Keratinocyte (primary cell): ENCODE data around the gene ATP7B. TPM values are rescaled to one million over a fixed set of nuclear protein-coding genes. Genes with fewer than 3 reads are reported as not detected.

Experiments used
- DNase-seq: peaks from one replicate; pipeline ENCODE4 v3.0.0-alpha.2; 2011; ENCODE audit warnings: low read depth, missing footprints, low spot score
- FAIRE-seq: peaks from 2 replicates; lab custom pipeline; 2011; peaks lifted over from hg19 to GRCh38; lab: Jason Lieb, UNC
- H2AFZ ChIP-seq: 2 replicates; pipeline ENCODE4 v1.6.0; 2012; ENCODE audit warnings: low read length, control low read depth, inconsistent platforms; ENCODE audit not compliant: control insufficient read depth
- H3K27ac ChIP-seq: 2 replicates; pipeline ENCODE4 v1.5.1; 2011; ENCODE audit warnings: low read length; ENCODE audit not compliant: control insufficient read depth, insufficient read depth
- H3K27me3 ChIP-seq: 3 replicates; pipeline ENCODE4 v1.6.0; 2011; ENCODE audit warnings: low read length; ENCODE audit not compliant: control insufficient read depth, insufficient read depth; ENCODE audit errors: extremely low read depth
- H3K36me3 ChIP-seq, 2 experiments: 2 replicates in 1 of 2; 3 replicates in 1 of 2; pipeline ENCODE4 v1.5.1; 2011; ENCODE audit warnings: low read length in 2 of 2, mild to moderate bottlenecking in 1 of 2; ENCODE audit not compliant: control insufficient read depth in 2 of 2, insufficient read depth in 2 of 2; ENCODE audit errors: extremely low read depth in 1 of 2
- H3K4me1 ChIP-seq: 3 replicates; pipeline ENCODE4 v1.5.1; 2011; ENCODE audit warnings: low read length; ENCODE audit not compliant: control insufficient read depth, insufficient read depth; ENCODE audit errors: extremely low read depth
- H3K4me2 ChIP-seq: 3 replicates; pipeline ENCODE4 v1.6.0; 2011; ENCODE audit warnings: low read depth, low read length; ENCODE audit not compliant: control insufficient read depth, insufficient read depth; ENCODE audit errors: extremely low read depth
- H3K4me3 ChIP-seq, 3 experiments: fragments of 200-600 bp in 1 of 3; sonication (generic) in 1 of 3; 2 replicates in 2 of 3; 3 replicates in 1 of 3; pipeline ENCODE4 v1.5.1; 2011 to 2016; ENCODE audit warnings: low read length in 3 of 3, mild to moderate bottlenecking in 3 of 3, control low read depth in 2 of 3, inconsistent platforms in 1 of 3, low read depth in 1 of 3, mixed read lengths in 1 of 3, mixed run types in 1 of 3, moderate library complexity in 1 of 3; ENCODE audit not compliant: control insufficient read depth in 2 of 3, insufficient read depth in 2 of 3; ENCODE audit errors: extremely low read depth in 1 of 3
- H3K79me2 ChIP-seq: 2 replicates; pipeline ENCODE4 v1.6.0; 2012; ENCODE audit warnings: low read length; ENCODE audit not compliant: control insufficient read depth, insufficient read depth
- H3K9ac ChIP-seq: 3 replicates; pipeline ENCODE4 v1.6.0; 2011; ENCODE audit warnings: low read length; ENCODE audit not compliant: control insufficient read depth, insufficient read depth; ENCODE audit errors: extremely low read depth
- H3K9me1 ChIP-seq: 3 replicates; pipeline ENCODE4 v1.6.0; 2011; ENCODE audit warnings: low read length; ENCODE audit not compliant: control insufficient read depth, insufficient read depth; ENCODE audit errors: extremely low read depth
- H3K9me3 ChIP-seq: 2 replicates; pipeline ENCODE4 v1.5.1; 2012; ENCODE audit warnings: low read depth, low read length; ENCODE audit not compliant: control insufficient read depth
- H4K20me1 ChIP-seq: 3 replicates; pipeline ENCODE4 v1.6.0; 2011; ENCODE audit warnings: low read length; ENCODE audit not compliant: control insufficient read depth, insufficient read depth; ENCODE audit errors: extremely low read depth
- CTCF ChIP-seq, 3 experiments: IDR thresholded peaks in 1 of 3; conservative IDR thresholded peaks in 1 of 3; optimal IDR thresholded peaks in 1 of 3; 2 replicates in 2 of 3; 3 replicates in 1 of 3; pipeline versions ENCODE3 to v1.5.1; 2011; ENCODE audit warnings: low read length in 3 of 3, mild to moderate bottlenecking in 3 of 3, moderate library complexity in 2 of 3, control low read depth in 1 of 3, inconsistent platforms in 1 of 3; ENCODE audit not compliant: insufficient read depth in 2 of 3; ENCODE audit errors: extremely low read depth in 1 of 3
- EZH2 ChIP-seq: IDR thresholded peaks from one replicate; pipeline ENCODE4 v1.6.1; 2012; ENCODE audit warnings: inconsistent platforms, mild to moderate bottlenecking, low read length, moderate library complexity
- dilution Hi-C: fragments of 300-500 bp; cut with MboI; formaldehyde crosslinking; loops from one replicate; pipeline ENCODE4 v1.7.0; 2020; ENCODE audit warnings: low sequenced_read_pairs; ENCODE audit not compliant: extremely low pct_ligation_motif_present
- polyA plus RNA-seq, 5 experiments: library from polyadenylated mRNA; depleted of rRNA in 3 of 5; stranded (reverse) in 3 of 5; stranded (forward) in 1 of 5; unstranded in 1 of 5; fragments of >200 nt; gene quantifications; 1 replicate in 1 of 5; 2 replicates in 3 of 5; 3 replicates in 1 of 5; pipeline versions ENCODE4 v1.2.1 to v1.2.3, GENCODE V29; 2011 to 2012; ENCODE audit warnings: missing spikeins in 2 of 5, low read depth in 1 of 5, low replicate concordance in 1 of 5

The ATP7B gene
- polyA plus RNA-seq, 1 donor (not counting 4 experiments of a cell fraction or from before 2014, with no cell fraction given): 5.2 TPM

GRCh38 chr13:51931606-51932005 is 79.6 kb downstream of the ATP7B start:
- dilution Hi-C loops: no loop called here

GRCh38 chr13:51929699-51930098 is 81.6 kb downstream of the ATP7B start:
- Histone ChIP-seq H4K20me1 (no peaks in the 10 kb centered on the region), H3K79me2 (no peaks in the 10 kb centered on the region), H2AFZ (no peak overlapping the region), H3K27me3 (no peaks in the 10 kb centered on the region), H3K9me3 (no peaks in the 10 kb centered on the region), H3K27ac (no peak overlapping the region), H3K4me1 (no peaks in the 10 kb centered on the region), H3K4me2 (no peak overlapping the region), H3K36me3 (no peaks in the 10 kb centered on the region), H3K9ac (no peak overlapping the region), H3K4me3 (no peak overlapping the region), H3K9me1 (no peaks in the 10 kb centered on the region)
- no peak for FAIRE-seq
- TF ChIP-seq EZH2 (no peak), CTCF (optimal IDR thresholded peaks at IDR 0.05 in 1 of 3, IDR thresholded peaks at IDR 0.05 in 1 of 3, conservative IDR thresholded peaks at IDR 0.05 in 1 of 3; ENCODE audit: extremely low read depth in 1 of 3, insufficient read depth in 2 of 3, low read length in 3 of 3) (no peak)
- DNase-seq: no peak
- dilution Hi-C loops: no loop called here

More at GRCh38 chr13:51931606-51932005, 79.6 kb downstream of the ATP7B start:
- no peaks in the 10 kb centered on the region for H3K4me1 ChIP-seq
- H3K79me2 ChIP-seq: no peaks in the 10 kb centered on the region
- no peak overlapping the region for H3K9ac ChIP-seq
- H3K27ac ChIP-seq: no peak overlapping the region
- no peak overlapping the region for H3K4me2 ChIP-seq
- H4K20me1 ChIP-seq: no peaks in the 10 kb centered on the region
- no peaks in the 10 kb centered on the region for H3K9me1 ChIP-seq
- no peak for TF ChIP-seq CTCF (optimal IDR thresholded peaks at IDR 0.05 in 1 of 3, IDR thresholded peaks at IDR 0.05 in 1 of 3, conservative IDR thresholded peaks at IDR 0.05 in 1 of 3; ENCODE audit: extremely low read depth in 1 of 3, insufficient read depth in 2 of 3, low read length in 3 of 3)
- no peak for TF ChIP-seq EZH2
- no peak overlapping the region for H2AFZ ChIP-seq
- H3K4me3 ChIP-seq: no peak overlapping the region
- H3K36me3 ChIP-seq: no peaks in the 10 kb centered on the region
- H3K9me3 ChIP-seq: no peaks in the 10 kb centered on the region
- no peak for FAIRE-seq
- no peak for DNase-seq
- no peaks in the 10 kb centered on the region for H3K27me3 ChIP-seq
